WTC11 (cell line): Measurements from ENCODE around the gene LTBP4. TPM values are rescaled to one million over a fixed set of nuclear protein-coding genes. Genes with fewer than 3 reads are reported as not detected.

Source experiments
- ATAC-seq: fragments of 200-7000 bp; cut with Tn5 transposase; 2 replicates; pipeline ENCODE4 v1.10.0; 2021; ENCODE audit warnings: mild to moderate bottlenecking, moderate library complexity
- CTCF ChIA-PET: fragments of 300-600 bp; sonication (Branson Sonifier 250); formaldehyde crosslinking; loops from one replicate; lab custom pipeline; 2021; ENCODE audit warnings: antibody characterized with exemption; lab: Charles Lee
- POLR2A ChIA-PET: fragments of 350-600 bp; sonication (Branson Sonifier 250); formaldehyde crosslinking; loops from one replicate; lab custom pipeline; 2021; ENCODE audit warnings: antibody characterized with exemption; lab: Charles Lee
- DNase-seq: peaks from one replicate; pipeline ENCODE4 v3.0.0; 2021; ENCODE audit warnings: low spot score
- H3K27ac Mint-ChIP-seq: 2 replicates; pipeline ENCODE4 v1.8.0; 2021; ENCODE audit warnings: mixed read lengths
- H3K27me3 Mint-ChIP-seq: 2 replicates; pipeline ENCODE4 v1.8.0; 2021; ENCODE audit warnings: low read depth, mild to moderate bottlenecking, moderate library complexity, mixed read lengths
- H3K36me3 Mint-ChIP-seq: 2 replicates; pipeline ENCODE4 v1.8.0; 2021; ENCODE audit warnings: mixed read lengths
- H3K4me1 Mint-ChIP-seq: 2 replicates; pipeline ENCODE4 v1.8.0; 2022; ENCODE audit warnings: mixed read lengths
- H3K4me3 Mint-ChIP-seq: 2 replicates; pipeline ENCODE4 v1.8.0; 2021; ENCODE audit warnings: mild to moderate bottlenecking, moderate library complexity, mixed read lengths
- H3K9me3 Mint-ChIP-seq: 2 replicates; pipeline ENCODE4 v1.8.0; 2021; ENCODE audit warnings: mixed read lengths
- ARID4B ChIP-seq: sonication (generic); formaldehyde crosslinking; IDR thresholded peaks from 2 replicates; pipeline ENCODE4 v1.8.0; 2023; ENCODE audit warnings: missing genetic modification reagents, mild to moderate bottlenecking, borderline replicate concordance
- CREB1 ChIP-seq: sonication (generic); formaldehyde crosslinking; IDR thresholded peaks from 2 replicates; pipeline ENCODE4 v1.8.0; 2023; ENCODE audit warnings: mild to moderate bottlenecking, missing genetic modification reagents
- CREM ChIP-seq: sonication (generic); formaldehyde crosslinking; IDR thresholded peaks from 2 replicates; pipeline ENCODE4 v1.8.1; 2022; ENCODE audit warnings: mild to moderate bottlenecking, missing genetic modification reagents, moderate library complexity
- E2F5 ChIP-seq: sonication (generic); formaldehyde crosslinking; IDR thresholded peaks from 2 replicates; pipeline ENCODE4 v1.8.1; 2022; ENCODE audit warnings: mild to moderate bottlenecking, moderate library complexity, missing genetic modification reagents
- HMGA2 ChIP-seq: fragments of 250-450 bp; sonication (Bioruptor Pico); IDR thresholded peaks from 2 replicates; pipeline ENCODE4 v1.4.0; 2021; ENCODE audit warnings: mild to moderate bottlenecking, moderate library complexity
- NFATC4 ChIP-seq: fragments of 250-450 bp; sonication (Bioruptor Pico); IDR thresholded peaks from 2 replicates; pipeline ENCODE4 v1.9.0; 2021; ENCODE audit warnings: mild to moderate bottlenecking
- NR1H2 ChIP-seq: sonication (generic); formaldehyde crosslinking; IDR thresholded peaks from 2 replicates; pipeline ENCODE4 v1.9.0; 2021; ENCODE audit warnings: mild to moderate bottlenecking, moderate library complexity, missing genetic modification reagents
- NR3C1 ChIP-seq: sonication (generic); formaldehyde crosslinking; conservative IDR thresholded peaks from 2 replicates; pipeline ENCODE4 v1.8.1; 2023; ENCODE audit warnings: low read depth, mild to moderate bottlenecking, missing genetic modification reagents
- PRRX2 ChIP-seq: fragments of 250-450 bp; sonication (Bioruptor Pico); IDR thresholded peaks from 2 replicates; pipeline ENCODE4 v1.8.0; 2021; ENCODE audit warnings: mild to moderate bottlenecking
- RELA ChIP-seq: sonication (generic); formaldehyde crosslinking; IDR thresholded peaks from 2 replicates; pipeline ENCODE4 v1.8.1; 2022; ENCODE audit warnings: missing genetic modification reagents, mild to moderate bottlenecking, borderline replicate concordance
- SMAD4 ChIP-seq: sonication (generic); formaldehyde crosslinking; IDR thresholded peaks from 2 replicates; pipeline ENCODE4 v1.8.0; 2022; ENCODE audit warnings: mild to moderate bottlenecking, missing genetic modification reagents
- SOX15 ChIP-seq: fragments of 250-450 bp; sonication (Bioruptor Pico); IDR thresholded peaks from 2 replicates; pipeline ENCODE4 v1.9.0; 2021; ENCODE audit warnings: mild to moderate bottlenecking
- ZNF138 ChIP-seq: sonication (generic); formaldehyde crosslinking; conservative IDR thresholded peaks from 2 replicates; pipeline ENCODE4 v1.8.1; 2022; ENCODE audit warnings: mild to moderate bottlenecking, moderate library complexity, missing genetic modification reagents
- ZNF232 ChIP-seq: sonication (generic); formaldehyde crosslinking; IDR thresholded peaks from 2 replicates; pipeline ENCODE4 v1.8.0; 2022; ENCODE audit warnings: mild to moderate bottlenecking, missing genetic modification reagents
- ZNF263 ChIP-seq: sonication (generic); formaldehyde crosslinking; IDR thresholded peaks from 2 replicates; pipeline ENCODE4 v1.8.1; 2022; ENCODE audit warnings: low read depth, mild to moderate bottlenecking, moderate library complexity, missing genetic modification reagents
- ZNF423 ChIP-seq: fragments of 250-450 bp; sonication (Bioruptor Pico); IDR thresholded peaks from 2 replicates; pipeline ENCODE4 v2.1.2; 2022; ENCODE audit warnings: mild to moderate bottlenecking, moderate library complexity
- total RNA-seq: library from RNA; stranded (reverse); gene quantifications from 3 replicates; pipeline ENCODE4 v1.2.3, GENCODE V29; 2021
- TF ChIP-seq, protein P1 (sequence below): sonication (generic); formaldehyde crosslinking; IDR thresholded peaks from 2 replicates; pipeline ENCODE4 v1.8.1; 2022; ENCODE audit warnings: low read depth, mild to moderate bottlenecking, moderate library complexity, missing genetic modification reagents, borderline replicate concordance
- TF ChIP-seq, protein P2 (sequence below): sonication (generic); formaldehyde crosslinking; IDR thresholded peaks from 2 replicates; pipeline ENCODE4 v1.8.1; 2023; ENCODE audit warnings: mild to moderate bottlenecking, missing genetic modification reagents, moderate library complexity
- TF ChIP-seq, protein P3 (sequence below): fragments of 200-600 bp; IDR thresholded peaks from 2 replicates; pipeline ENCODE4 v1.8.0; 2022; ENCODE audit warnings: antibody characterized with exemption
- TF ChIP-seq, protein P4 (sequence below): sonication (generic); formaldehyde crosslinking; IDR thresholded peaks from 2 replicates; pipeline ENCODE4 v1.8.0; 2022; ENCODE audit warnings: mild to moderate bottlenecking, missing genetic modification reagents
- TF ChIP-seq, protein P5 (sequence below): fragments of 250-450 bp; sonication (Bioruptor Pico); IDR thresholded peaks from 2 replicates; pipeline ENCODE4 v1.9.0; 2021; ENCODE audit warnings: moderate library complexity, mild to moderate bottlenecking, inconsistent platforms, borderline replicate concordance

Gene LTBP4
- total RNA-seq, 1 experiment from 2014 or later = 125 TPM

- H3K4me1 Mint-ChIP-seq = no peaks in the 10 kb centered on the region
- DNase-seq (no peak), ATAC-seq (no peak)
- no peaks in the 10 kb centered on the region for H3K27me3 Mint-ChIP-seq
- H3K4me3 Mint-ChIP-seq = no peak overlapping the region
- H3K27ac Mint-ChIP-seq = no peak overlapping the region
- ChIA-PET CTCF (interaction anchor here (0.7 to 0.9 kb wide), 3 partner anchors 37 to 148 kb away, joined by 3 read pairs; no protein-coding TSS in a partner anchor), POLR2A (no interaction called here)
- TF ChIP-seq SMAD4 (no peak), CREM (CRISPR knock-in tag) (no peak), ZNF263 (no peak), ARID4B (no peak), NFATC4 (CRISPR knock-in tag) (no peak), ZNF232 (CRISPR knock-in tag) (no peak), ZNF138 (CRISPR knock-in tag) (no peak), CREB1 (CRISPR knock-in tag) (no peak), E2F5 (CRISPR knock-in tag) (no peak)
- TF ChIP-seq, protein P1, sequence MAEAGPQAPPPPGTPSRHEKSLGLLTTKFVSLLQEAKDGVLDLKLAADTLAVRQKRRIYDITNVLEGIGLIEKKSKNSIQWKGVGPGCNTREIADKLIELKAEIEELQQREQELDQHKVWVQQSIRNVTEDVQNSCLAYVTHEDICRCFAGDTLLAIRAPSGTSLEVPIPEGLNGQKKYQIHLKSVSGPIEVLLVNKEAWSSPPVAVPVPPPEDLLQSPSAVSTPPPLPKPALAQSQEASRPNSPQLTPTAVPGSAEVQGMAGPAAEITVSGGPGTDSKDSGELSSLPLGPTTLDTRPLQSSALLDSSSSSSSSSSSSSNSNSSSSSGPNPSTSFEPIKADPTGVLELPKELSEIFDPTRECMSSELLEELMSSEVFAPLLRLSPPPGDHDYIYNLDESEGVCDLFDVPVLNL (CRISPR knock-in tag) = no peak
- TF ChIP-seq, protein P2, sequence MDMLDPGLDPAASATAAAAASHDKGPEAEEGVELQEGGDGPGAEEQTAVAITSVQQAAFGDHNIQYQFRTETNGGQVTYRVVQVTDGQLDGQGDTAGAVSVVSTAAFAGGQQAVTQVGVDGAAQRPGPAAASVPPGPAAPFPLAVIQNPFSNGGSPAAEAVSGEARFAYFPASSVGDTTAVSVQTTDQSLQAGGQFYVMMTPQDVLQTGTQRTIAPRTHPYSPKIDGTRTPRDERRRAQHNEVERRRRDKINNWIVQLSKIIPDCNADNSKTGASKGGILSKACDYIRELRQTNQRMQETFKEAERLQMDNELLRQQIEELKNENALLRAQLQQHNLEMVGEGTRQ (CRISPR knock-in tag) = no peak
- TF ChIP-seq, protein P3, sequence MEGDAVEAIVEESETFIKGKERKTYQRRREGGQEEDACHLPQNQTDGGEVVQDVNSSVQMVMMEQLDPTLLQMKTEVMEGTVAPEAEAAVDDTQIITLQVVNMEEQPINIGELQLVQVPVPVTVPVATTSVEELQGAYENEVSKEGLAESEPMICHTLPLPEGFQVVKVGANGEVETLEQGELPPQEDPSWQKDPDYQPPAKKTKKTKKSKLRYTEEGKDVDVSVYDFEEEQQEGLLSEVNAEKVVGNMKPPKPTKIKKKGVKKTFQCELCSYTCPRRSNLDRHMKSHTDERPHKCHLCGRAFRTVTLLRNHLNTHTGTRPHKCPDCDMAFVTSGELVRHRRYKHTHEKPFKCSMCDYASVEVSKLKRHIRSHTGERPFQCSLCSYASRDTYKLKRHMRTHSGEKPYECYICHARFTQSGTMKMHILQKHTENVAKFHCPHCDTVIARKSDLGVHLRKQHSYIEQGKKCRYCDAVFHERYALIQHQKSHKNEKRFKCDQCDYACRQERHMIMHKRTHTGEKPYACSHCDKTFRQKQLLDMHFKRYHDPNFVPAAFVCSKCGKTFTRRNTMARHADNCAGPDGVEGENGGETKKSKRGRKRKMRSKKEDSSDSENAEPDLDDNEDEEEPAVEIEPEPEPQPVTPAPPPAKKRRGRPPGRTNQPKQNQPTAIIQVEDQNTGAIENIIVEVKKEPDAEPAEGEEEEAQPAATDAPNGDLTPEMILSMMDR = no peak
- no peaks in the 10 kb centered on the region for H3K9me3 Mint-ChIP-seq
- peaks cover 29% of the 10 kb centered on the region; the same call in 1 of the 2 replicates for H3K36me3 Mint-ChIP-seq
Observed at GRCh38 chr19:40671404-40671803, 70.2 kb downstream of the LTBP4 start.

DNA sequence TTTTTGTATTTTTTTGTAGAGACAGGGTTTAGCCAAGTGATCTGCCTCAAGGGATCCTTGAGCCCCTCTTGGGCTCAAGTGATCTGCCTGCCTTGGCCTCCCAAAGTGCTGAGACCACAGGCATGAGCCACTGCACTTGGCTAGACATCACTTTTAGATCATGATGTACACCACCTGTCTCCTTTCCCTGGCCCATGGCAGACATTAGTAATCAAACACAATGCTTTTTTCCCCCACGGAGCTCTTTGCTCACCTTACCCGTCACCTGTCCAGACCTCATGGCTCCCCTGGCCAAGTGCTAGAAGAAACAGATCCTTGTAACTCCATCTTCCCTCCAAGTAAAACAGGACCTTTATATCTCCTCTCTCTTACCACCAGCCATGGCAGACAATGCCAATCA, 70.9 kb downstream of the LTBP4 start:
- Mint-ChIP-seq H3K36me3 (peaks cover 29% of the 10 kb centered on the region; the same call in 1 of the 2 replicates), H3K4me3 (no peak overlapping the region), H3K27me3 (no peaks in the 10 kb centered on the region), H3K27ac (no peak overlapping the region), H3K9me3 (no peaks in the 10 kb centered on the region), H3K4me1 (no peaks in the 10 kb centered on the region)
- no peak for DNase-seq
- ChIA-PET POLR2A (no interaction called here), CTCF (interaction anchor here (0.9 kb wide), 1 partner anchor 37 kb away, joined by 3 read pairs; no protein-coding TSS in a partner anchor)
- ATAC-seq = no peak
- TF ChIP-seq, protein P4, sequence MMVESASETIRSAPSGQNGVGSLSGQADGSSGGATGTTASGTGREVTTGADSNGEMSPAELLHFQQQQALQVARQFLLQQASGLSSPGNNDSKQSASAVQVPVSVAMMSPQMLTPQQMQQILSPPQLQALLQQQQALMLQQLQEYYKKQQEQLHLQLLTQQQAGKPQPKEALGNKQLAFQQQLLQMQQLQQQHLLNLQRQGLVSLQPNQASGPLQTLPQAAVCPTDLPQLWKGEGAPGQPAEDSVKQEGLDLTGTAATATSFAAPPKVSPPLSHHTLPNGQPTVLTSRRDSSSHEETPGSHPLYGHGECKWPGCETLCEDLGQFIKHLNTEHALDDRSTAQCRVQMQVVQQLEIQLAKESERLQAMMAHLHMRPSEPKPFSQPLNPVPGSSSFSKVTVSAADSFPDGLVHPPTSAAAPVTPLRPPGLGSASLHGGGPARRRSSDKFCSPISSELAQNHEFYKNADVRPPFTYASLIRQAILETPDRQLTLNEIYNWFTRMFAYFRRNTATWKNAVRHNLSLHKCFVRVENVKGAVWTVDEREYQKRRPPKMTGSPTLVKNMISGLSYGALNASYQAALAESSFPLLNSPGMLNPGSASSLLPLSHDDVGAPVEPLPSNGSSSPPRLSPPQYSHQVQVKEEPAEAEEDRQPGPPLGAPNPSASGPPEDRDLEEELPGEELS (CRISPR knock-in tag) = no peak
- TF ChIP-seq NR1H2 (CRISPR knock-in tag) (no peak), ZNF423 (CRISPR knock-in tag) (no peak), SOX15 (CRISPR knock-in tag) (no peak), PRRX2 (no peak), SMAD4 (no peak), NR3C1 (CRISPR knock-in tag) (no peak), HMGA2 (no peak), ZNF232 (CRISPR knock-in tag) (no peak), RELA (CRISPR knock-in tag) (no peak)
- TF ChIP-seq, protein P5, sequence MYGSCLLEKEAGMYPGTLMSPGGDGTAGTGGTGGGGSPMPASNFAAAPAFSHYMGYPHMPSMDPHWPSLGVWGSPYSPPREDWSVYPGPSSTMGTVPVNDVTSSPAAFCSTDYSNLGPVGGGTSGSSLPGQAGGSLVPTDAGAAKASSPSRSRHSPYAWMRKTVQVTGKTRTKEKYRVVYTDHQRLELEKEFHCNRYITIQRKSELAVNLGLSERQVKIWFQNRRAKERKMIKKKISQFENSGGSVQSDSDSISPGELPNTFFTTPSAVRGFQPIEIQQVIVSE (CRISPR knock-in tag) = no peak
- TF ChIP-seq, protein P2 (CRISPR knock-in tag) = no peak
